NT2/D1 (cell line): ENCODE data around the gene KIF4A.
A peak's percentile ranks its signal among the peaks of the same experiment; 100 is the strongest.
"Not testable (repeated sequence)": the region's sequence is repeated elsewhere in the genome, so short reads cannot be mapped to it uniquely, and the experiment has no call there.

Experiments
- DNase-seq: peaks from one replicate; pipeline ENCODE4 v3.0.0-alpha.2; 2011; ENCODE audit warnings: low read depth, low spot score
- H3K27me3 ChIP-seq: 2 replicates; pipeline ENCODE4 v1.6.0; 2011; ENCODE audit warnings: mild to moderate bottlenecking; ENCODE audit not compliant: insufficient read length, insufficient read depth
- H3K36me3 ChIP-seq: 2 replicates; pipeline ENCODE4 v1.6.1; 2011; ENCODE audit warnings: mild to moderate bottlenecking, low read length, mixed read lengths; ENCODE audit not compliant: insufficient read depth, insufficient read length
- H3K4me1 ChIP-seq: 2 replicates; pipeline ENCODE4 v1.5.1; 2011; ENCODE audit not compliant: insufficient read depth, insufficient read length
- H3K4me3 ChIP-seq: 2 replicates; pipeline ENCODE4 v1.5.1; 2011; ENCODE audit warnings: low read depth; ENCODE audit not compliant: insufficient read length
- H3K9ac ChIP-seq: 2 replicates; pipeline ENCODE4 v1.6.0; 2011; ENCODE audit warnings: low read depth; ENCODE audit not compliant: insufficient read length
- H3K9me3 ChIP-seq: 2 replicates; pipeline ENCODE4 v1.5.1; 2011; ENCODE audit warnings: mild to moderate bottlenecking, low read length; ENCODE audit not compliant: insufficient read depth
- SUZ12 ChIP-seq: IDR thresholded peaks from 2 replicates; pipeline ENCODE4 v1.6.1; 2011; ENCODE audit not compliant: insufficient read length, insufficient read depth; ENCODE audit errors: extremely low read depth
- YY1 ChIP-seq: IDR thresholded peaks from 2 replicates; pipeline ENCODE4 v1.6.1; 2011; ENCODE audit not compliant: insufficient read length, insufficient read depth
- ZNF274 ChIP-seq: IDR thresholded peaks from 2 replicates; pipeline ENCODE4 v1.6.1; 2011; ENCODE audit warnings: mild to moderate bottlenecking, low read depth, low read length

KIF4A gene, protein sequence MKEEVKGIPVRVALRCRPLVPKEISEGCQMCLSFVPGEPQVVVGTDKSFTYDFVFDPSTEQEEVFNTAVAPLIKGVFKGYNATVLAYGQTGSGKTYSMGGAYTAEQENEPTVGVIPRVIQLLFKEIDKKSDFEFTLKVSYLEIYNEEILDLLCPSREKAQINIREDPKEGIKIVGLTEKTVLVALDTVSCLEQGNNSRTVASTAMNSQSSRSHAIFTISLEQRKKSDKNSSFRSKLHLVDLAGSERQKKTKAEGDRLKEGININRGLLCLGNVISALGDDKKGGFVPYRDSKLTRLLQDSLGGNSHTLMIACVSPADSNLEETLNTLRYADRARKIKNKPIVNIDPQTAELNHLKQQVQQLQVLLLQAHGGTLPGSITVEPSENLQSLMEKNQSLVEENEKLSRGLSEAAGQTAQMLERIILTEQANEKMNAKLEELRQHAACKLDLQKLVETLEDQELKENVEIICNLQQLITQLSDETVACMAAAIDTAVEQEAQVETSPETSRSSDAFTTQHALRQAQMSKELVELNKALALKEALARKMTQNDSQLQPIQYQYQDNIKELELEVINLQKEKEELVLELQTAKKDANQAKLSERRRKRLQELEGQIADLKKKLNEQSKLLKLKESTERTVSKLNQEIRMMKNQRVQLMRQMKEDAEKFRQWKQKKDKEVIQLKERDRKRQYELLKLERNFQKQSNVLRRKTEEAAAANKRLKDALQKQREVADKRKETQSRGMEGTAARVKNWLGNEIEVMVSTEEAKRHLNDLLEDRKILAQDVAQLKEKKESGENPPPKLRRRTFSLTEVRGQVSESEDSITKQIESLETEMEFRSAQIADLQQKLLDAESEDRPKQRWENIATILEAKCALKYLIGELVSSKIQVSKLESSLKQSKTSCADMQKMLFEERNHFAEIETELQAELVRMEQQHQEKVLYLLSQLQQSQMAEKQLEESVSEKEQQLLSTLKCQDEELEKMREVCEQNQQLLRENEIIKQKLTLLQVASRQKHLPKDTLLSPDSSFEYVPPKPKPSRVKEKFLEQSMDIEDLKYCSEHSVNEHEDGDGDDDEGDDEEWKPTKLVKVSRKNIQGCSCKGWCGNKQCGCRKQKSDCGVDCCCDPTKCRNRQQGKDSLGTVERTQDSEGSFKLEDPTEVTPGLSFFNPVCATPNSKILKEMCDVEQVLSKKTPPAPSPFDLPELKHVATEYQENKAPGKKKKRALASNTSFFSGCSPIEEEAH

DNA sequence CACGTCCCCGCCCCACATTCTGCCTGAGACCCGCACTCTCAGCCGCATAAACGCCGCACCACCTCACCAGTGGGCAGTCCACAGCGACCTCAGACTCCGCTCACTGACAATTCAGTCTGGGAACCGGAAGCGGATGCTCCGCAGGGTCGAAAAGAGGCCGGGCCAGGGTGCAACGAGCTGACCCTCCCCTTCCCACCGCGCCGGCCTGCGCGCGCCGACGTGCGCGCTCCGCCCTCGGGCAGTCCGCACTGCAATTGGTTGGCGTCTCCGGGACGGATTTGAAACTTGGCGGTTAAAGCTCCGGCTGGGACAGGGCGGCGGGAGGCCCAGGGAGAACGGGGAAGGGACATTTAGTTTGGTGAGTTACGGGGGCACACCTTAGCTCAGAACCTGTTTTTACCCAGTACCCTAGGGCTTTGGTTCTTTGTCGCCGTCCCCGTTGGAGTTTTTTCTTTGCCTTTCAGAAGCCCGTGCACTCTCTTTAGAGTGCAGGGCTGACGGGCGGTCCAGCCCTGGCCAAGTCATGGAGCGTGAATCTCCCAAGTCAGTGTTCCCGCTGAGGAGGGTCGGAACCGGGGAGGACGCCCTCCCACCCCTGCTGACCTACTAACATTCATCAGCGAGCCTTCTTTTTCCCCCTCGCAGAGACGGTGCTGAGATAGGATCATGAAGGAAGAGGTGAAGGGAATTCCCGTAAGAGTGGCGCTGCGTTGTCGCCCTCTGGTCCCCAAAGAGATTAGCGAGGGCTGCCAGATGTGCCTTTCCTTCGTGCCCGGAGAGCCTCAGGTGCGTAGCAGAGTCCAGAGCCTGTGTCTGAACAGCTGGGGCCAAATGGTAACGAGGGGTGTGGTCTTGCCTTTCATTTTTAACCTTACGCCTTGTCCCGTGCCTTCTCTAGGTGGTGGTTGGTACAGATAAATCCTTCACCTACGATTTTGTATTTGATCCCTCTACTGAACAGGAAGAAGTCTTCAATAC is at the start of gene KIF4A, which contains the start of gene PDZD11:
Gene KIF4A (plus strand): TSS at position 312 of the 978 bp plus-strand sequence. CDS start 355 bp downstream, at position 667.
Gene PDZD11 (minus strand): TSS at position 135 of the 978 bp plus-strand sequence. CDS start 586 bp downstream, outside the sequence.
- Histone ChIP-seq H3K4me1 (no peaks in the 10 kb centered on the region), H3K9ac (peak within 1 kb of the TSS; percentile 94), H3K9me3 (no peaks in the 10 kb centered on the region), H3K4me3 (peak within 1 kb of the TSS; percentile 83), H3K36me3 (peaks cover 56% of the 10 kb centered on the region), H3K27me3 (no peaks in the 10 kb centered on the region)
- peak; percentile 78 for DNase-seq
- TF ChIP-seq ZNF274 (no peak), YY1 (no peak), SUZ12 (no peak)

DNA sequence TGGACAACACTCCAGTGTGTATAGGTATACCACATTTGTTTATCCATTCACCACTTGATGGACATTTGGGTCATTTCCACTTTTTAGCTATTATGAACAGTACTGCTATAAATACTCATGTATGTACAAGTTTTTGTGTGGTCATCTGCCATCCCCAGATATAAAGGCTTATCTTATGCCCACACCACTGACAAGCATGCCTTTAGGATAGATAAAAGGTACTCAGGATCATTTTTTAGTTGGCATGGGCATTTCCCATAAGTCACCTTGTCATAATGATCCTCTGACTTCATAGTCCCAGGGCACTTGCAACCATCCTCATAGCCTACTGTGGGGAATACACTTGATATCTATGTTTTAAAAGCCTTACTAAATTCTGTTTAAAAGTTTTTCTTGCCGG is 49.2 kb upstream of the KIF4A start:
- Histone ChIP-seq H3K27me3 (no peaks in the 10 kb centered on the region), H3K9me3 (no peaks in the 10 kb centered on the region), H3K4me1 (no peaks in the 10 kb centered on the region), H3K9ac (no peak overlapping the region), H3K4me3 (no peak overlapping the region), H3K36me3 (no peaks in the 10 kb centered on the region)
- TF ChIP-seq YY1 (no peak), ZNF274 (no peak), SUZ12 (no peak)
- no peak for DNase-seq

DNA sequence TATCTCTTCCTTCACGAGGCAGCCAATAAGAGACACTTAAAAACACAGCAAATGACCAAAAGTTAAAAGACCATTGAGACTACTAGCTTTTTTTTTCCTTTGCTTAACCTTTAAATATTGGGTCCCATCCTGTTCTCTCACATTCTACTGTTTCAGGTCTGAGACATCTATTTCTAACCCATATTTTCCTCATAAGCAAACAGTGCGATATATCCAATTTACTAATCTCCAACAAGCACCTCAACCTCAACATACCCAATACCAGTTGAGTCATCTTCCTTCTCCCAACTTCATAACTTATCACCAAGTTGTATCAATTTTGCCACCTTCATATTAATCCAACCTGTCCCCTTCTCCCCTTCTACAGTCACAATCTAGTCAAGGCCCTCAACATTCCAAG is 48.4 kb upstream of the KIF4A start:
- DNase-seq = no peak
- no peak for TF ChIP-seq SUZ12
- Histone ChIP-seq H3K9me3 (no peaks in the 10 kb centered on the region), H3K36me3 (no peaks in the 10 kb centered on the region), H3K27me3 (no peaks in the 10 kb centered on the region), H3K9ac (no peak overlapping the region), H3K4me1 (no peaks in the 10 kb centered on the region), H3K4me3 (no peak overlapping the region)

DNA sequence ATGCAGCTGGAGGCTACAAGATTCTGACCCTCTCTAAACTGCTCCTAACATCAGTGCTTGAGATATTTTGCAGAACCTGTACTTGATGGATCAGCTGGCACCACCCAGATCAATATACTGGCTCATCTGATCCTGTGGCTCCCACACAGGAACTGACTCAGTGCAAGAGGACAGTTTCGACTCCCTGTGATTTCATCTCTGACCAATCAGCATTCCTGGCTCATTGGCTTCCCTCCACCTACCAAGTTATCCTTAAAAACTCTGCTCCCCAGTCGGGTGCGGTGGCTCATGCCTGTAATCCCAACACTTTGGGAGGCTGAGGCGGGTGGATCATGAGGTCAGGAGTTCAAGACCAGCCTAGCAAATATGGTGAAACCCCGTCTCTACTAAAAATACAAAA is 46.3 kb upstream of the KIF4A start:
- not testable (repeated sequence) for H3K4me1 ChIP-seq, H3K4me3 ChIP-seq, H3K27me3 ChIP-seq, H3K36me3 ChIP-seq, H3K9ac ChIP-seq, DNase-seq, H3K9me3 ChIP-seq

DNA sequence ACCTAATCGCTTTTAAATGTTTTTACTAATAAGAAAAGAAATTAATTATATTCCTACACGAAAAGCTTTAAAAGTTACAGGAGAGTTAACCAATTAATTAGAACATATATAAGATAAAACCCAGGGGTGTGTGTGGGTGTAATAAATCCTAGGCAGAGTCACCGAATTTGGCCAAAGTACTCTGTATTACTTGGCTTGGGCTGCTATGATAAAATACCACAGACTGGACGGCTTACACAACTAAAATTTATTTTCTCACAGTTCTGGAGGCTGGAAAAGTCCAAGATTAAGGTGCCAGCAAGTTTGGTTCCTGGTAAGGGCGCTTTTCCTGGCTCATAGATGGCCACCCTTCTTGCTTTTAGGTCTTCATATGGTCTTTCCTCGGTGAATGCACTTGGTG is 45.0 kb upstream of the KIF4A start:
- Histone ChIP-seq H3K9me3 (no peaks in the 10 kb centered on the region), H3K36me3 (no peaks in the 10 kb centered on the region), H3K4me1 (no peaks in the 10 kb centered on the region), H3K4me3 (no peak overlapping the region), H3K9ac (no peak overlapping the region), H3K27me3 (no peaks in the 10 kb centered on the region)
- DNase-seq = no peak
- TF ChIP-seq ZNF274 = no peak
- TF ChIP-seq YY1 = no peak
- TF ChIP-seq SUZ12 = no peak

DNA sequence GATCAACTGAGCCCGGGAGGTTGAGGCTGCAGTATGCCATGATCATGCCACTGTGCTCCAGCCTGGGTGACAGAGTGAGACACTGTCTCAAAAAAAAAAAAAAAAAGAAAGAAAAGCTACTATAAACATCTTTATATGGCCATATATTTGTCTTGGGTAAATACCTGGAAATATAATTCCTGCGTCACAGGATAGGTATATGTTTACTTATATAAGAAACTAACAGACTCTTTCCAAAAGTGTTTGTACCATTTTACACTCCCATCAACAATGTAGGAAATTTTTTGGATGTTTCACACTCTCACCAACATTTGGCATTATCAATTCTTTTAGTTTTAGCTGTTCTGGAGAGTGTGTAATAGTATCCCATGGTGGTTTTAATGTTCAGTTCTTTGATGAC is 42.7 kb upstream of the KIF4A start:
- H3K9ac ChIP-seq = no peak overlapping the region
- DNase-seq = no peak
- H3K4me1 ChIP-seq = no peaks in the 10 kb centered on the region
- H3K36me3 ChIP-seq = no peaks in the 10 kb centered on the region
- TF ChIP-seq ZNF274 = no peak
- no peak for TF ChIP-seq SUZ12
- no peak for TF ChIP-seq YY1
- no peaks in the 10 kb centered on the region for H3K9me3 ChIP-seq
- no peaks in the 10 kb centered on the region for H3K27me3 ChIP-seq
- H3K4me3 ChIP-seq = no peak overlapping the region
